HG02678 (cell line): Measurements from ENCODE around the gene PBX1.
"Not testable (repeated sequence)": the region's sequence is repeated elsewhere in the genome, so short reads cannot be mapped to it uniquely, and the experiment has no call there.

Experiments used
- ATAC-seq: cut with Tn5 transposase; IDR thresholded peaks from one replicate; pipeline ENCODE4 v1.9.1; 2021; ENCODE audit warnings: mild to moderate bottlenecking, moderate library complexity; ENCODE audit not compliant: unreplicated experiment

PBX1 gene

DNA sequence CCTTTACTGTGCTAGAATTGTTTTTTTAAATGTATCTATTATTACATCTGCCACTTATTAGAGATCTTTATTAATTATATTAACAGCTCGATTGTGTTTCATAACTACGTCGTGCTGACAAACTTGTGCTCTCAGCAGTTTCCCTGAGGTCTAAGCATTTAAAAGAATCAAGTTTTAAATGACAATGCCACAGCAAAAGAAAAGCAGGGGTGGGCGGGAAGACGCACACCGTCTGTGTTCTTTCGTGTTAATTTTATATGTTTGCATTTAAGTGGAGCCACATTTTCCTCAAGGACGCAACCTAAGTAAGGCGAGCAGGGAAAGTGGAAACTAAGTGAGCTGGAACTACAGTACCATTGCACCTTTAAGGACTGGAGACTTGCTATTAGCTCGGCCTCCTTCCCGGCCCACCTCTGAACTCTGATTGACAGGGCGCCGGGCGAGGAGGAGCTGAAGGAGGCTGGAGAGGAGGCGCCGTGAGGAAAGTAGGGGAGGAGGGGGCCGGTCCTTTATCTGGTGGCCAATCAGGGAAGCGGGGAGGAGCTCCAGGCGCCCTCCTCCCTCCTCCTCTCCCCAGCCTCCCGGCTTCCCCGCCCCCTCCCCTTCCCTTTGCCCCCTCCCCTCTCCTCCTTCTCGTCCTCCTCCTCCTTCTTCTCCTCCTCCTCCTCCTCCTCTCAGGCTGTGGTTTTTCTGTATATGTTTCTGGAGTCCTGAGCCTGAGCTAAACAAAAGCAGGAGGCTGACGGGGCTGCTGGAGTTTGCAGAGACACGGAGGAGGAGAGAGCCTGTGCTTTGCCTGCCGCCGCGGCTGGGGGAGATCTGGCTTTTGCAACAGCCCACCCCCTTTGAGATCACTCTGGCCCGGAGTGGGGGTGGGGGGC lies at the start of gene PBX1:
Gene PBX1 (plus strand): TSS at position 724 of the 881 bp plus-strand sequence.
- ATAC-seq: peak; percentile 100

DNA sequence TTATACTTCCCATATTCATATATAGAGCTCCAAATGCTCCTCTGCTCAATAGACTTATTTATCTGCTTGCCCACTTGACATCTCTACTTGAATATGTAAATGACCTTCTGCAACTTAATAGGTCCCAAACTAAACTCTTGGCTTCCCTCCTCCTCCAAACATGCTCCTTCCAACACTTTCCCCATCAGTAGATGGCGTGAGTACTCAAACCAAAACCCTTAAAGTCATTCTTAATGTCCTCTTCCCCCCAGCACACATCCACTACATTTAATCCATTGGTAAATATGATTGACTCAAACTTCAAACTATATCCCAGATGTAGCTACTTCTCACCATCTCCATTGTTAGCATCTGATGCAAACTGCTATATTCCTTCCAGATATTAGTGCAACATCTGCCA lies 48.5 kb upstream of the PBX1 start:
- ATAC-seq: no peak

DNA sequence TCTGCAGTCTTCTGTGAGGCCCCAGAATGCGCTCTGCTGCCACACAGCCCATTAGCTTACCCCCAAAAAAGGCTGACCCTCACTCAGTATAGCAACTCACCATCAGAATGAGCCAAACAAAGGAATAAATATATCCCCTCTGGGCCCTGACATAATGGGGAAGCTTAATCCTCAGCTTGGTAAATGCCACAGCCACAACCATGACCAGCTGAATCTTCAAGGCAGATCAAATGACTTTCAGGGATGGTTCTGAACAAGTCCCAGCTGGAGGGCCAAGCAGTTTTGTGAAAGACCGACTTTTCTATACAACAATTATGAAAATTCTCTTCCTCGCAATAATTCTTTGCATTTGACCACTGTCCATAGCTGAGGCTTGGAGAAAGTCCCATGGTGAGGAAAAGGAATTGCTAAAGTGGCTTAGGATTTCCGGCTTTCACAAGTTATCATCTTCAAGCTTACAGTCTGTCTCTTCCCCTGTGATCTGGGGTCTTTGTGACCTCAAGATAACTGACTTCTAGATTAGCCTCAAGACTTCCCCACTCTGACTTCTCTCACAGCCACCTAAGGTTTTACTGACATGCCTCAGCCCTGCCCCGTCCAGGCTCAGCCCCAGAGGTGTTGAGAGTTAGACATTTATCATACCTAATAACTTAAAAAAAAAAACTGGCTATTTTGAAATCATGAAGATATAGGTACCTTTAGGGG lies 47.8 kb upstream of the PBX1 start:
- ATAC-seq: no peak

DNA sequence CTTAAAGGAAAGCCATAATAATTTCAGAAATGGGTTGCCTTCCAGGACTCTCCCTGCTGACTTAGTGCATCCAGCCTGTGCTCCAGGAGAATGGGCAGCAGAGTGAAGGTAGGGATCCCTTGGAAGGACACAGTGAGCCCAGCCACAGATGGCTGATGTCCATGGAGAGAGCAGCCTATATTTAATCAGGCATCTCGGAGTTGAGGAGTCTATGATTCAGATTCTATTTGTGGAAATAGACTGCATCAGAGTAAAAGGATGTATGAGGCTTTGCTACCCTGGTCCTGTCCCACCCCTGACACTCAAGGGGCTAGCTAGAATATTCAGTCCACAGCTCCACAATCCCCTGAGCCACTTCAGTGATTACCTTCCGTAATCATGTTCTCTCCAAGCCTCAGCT lies 43.8 kb upstream of the PBX1 start:
- ATAC-seq: no peak

DNA sequence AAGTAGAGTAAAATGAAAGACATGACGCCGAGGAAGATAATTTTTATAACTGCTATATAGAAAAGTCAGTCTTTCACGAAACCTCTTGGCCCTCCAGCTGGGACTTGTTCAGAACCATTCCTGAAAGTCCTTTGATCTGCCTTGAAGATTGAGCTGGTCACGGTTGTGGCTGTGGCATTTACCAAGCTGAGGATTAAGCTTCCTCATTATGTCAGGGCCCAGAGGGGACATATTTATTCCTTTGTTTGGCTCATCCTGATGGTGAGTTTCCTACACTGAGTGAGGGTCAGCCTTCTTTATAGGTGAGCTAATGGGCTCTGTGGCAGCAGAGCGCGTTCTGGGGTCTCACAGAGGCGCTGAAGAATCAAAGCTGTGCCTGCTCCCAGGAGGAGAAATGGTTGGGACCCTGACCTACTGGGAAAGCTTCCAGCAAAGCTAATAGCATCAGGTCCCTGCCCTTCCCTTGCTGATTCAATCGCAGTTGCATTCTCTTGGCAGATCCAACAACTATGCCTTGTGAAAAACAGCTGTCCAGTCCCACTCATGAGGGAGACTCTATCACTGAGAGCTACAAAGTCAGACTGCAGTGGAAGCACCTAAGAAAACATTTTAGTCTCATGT lies 43.2 kb upstream of the PBX1 start:
- ATAC-seq: no peak

DNA sequence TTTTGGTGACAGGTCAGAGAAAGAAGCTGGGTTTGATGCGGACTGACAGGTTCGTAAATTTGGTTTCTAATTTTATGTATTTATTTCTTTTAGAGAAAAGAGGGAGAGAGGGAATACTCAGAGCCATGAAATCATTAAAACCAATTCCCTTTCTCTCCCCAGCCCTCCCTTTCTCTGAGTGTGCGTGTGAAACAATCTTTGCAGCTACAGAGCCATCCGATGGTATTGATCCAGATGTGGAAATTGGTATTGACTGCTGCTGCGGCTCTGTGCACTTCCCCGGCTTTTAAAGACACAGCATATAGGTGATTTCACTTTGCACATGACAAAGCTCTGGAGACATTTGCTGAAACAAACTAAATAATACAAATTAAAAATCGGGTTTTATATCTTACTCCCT lies 42.4 kb upstream of the PBX1 start:
- no peak for ATAC-seq

DNA sequence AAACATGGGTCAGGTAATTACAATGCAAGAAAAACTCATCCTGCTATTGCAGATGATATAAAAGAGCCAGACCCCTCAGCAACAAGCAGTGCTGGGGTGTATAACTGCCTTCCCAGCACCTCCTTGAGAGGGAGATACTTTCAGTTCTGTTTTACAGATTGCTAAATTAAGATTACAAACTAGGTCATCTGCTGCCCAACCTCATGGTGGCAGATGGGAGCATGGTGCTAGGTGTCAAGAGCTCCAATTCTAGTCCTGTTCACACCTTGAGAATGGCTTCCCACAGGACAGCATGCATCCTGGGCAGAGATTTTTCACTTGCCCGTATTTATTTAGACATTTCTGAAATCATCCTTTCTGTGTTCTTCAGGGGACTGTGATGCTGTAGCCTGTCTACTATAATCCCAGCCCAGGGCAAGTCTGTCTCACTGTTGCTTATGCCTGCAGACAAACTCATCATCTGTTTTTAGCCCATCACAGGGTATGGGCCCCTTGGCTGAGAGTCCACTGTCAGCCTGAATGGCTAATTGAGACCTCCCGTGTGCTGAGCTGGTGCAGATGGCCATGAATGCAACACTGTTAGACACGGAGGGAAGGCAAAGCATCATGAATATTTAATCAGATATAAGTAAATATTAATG lies 40.2 kb upstream of the PBX1 start:
- ATAC-seq: no peak

DNA sequence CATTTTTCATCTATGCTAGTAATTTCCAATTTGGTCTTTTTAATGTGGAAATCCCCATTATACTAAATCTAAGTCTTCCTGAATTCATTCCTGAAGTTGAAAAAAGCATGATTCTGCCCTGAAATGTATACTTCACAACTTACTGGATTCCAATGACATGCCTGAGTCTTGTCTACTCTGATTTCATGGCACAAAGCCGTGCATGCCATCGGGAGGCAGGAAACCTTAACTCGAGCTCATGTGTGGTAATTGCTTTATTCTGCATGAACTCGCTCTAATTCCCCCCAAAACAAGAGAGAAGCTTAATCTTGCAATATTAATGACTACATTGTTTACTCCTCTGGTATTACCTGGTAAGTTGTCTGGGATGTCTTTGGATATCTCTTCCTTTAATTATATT lies 39.6 kb upstream of the PBX1 start:
- no peak for ATAC-seq

DNA sequence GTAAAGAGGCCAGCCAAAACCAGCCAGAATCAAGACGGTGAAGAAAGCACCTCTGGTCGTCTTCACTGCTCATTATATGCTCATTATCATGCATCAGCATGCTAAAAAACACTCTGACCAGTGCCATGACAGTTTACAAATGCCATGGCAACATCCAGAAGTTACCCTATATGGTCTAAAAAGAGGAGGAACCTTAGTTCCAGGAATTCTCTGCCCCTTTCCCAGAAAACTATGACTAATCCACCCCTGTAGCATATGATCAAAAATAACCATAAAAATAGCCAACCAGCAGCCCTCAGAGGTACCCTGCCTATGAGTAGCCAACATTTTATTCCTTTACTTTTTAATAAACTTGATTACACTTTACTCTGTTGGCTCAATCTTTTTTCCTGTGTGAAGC lies 34.2 kb upstream of the PBX1 start:
- ATAC-seq: no peak

DNA sequence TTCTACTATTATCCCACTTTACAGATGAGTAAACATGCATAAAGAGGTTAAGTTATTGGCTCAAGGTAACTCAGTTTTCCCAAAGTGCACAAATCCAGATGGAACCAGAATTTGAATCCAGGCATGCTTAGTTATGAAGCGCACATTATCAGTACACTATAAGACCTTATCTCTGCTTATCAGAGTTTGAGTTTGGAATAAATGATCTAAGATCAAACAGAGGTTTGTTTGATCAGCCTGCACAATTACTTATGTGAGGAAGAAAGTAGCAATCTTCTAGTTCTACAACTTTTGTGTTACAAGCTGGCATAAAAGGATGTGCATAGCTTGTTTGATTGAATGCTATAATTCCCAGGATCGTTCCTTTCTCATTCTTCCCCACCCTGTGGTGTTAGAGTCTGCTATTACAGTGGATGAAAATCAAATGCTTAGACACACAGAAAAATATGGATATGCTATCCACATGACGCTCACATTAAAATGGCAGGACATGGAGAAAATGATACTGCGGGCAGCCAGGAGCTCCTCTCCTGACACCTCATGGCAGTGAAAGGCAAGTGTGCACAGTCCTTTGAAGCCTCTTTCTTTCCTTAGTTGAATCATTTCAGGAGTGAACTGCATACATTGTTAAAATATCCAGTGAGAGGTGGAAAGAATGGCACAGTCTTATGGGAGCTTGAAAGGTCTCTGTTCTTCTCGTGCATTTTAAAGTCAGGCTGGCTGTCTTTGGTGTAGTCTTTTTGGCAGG lies 23.9 kb upstream of the PBX1 start:
- no peak for ATAC-seq

DNA sequence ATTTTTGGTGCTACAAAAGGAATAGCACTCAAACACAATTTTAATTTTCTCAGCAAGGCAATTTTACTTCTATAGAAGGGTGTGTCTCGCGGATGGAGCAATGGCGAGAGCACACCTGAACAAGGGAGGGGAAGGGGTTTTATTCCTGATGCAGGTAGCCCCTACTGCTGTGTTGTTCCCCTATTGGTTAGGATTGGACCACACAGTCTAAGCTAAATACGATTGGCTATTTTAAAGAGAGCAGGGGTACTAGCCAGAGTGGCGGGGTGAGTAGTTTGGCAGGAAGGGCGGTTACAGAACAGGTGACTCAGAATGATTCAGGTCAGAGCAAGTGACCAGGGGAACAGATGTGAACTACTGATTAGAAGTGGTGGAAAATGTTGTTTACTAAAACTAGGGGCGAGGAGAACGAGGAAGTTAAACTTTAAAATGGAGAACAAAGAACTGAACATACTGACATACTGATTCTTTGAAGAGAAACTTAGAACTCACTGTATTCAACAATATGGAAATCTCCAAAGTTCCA lies 6.5 kb upstream of the PBX1 start:
- ATAC-seq: not testable (repeated sequence)

DNA sequence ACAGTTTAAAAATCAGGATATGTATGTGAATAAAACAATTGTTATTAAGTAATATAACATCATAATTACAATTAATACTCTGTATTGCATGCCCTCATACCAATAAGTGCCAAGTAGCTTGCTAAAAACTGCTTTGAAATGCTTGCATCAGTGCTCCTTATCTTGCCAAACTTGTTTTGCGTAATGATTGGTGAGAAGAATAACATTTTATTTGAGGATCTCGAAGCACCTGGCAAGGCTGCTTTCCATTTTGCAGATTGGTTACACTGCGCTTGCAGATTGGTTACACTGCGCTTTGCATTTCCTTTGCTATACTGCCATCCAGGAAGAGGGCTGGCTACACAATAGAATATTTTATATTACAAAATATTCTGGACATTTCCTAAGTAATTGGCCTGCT lies 1.7 kb upstream of the PBX1 start:
- no peak for ATAC-seq

DNA sequence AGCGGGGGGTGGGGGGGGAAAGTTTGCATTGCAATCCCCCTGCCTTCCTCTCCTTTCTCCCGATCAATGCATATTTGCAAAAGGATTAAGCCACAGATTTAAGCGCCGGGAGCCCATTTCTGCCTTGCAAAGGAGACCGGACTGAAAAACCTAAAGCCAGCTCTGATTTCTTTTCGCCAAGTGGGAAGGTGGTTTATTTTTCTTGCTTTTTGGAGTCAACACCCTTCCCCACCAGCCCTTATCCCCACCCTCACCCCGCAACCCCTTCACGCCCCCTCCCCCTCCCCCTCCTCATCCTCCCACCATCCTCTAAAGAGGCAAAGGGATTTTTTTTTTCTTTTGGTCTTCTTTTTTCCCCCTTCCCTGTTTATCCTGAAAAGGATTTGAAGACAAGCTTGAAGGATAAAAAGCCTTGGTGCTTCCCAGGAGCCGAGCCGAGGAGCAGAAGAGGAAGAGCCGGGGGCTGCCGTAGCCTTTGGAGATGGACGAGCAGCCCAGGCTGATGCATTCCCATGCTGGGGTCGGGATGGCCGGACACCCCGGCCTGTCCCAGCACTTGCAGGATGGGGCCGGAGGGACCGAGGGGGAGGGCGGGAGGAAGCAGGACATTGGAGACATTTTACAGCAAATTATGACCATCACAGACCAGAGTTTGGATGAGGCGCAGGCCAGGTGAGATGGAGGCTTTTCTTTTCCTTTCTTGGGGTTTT lies 513 bp downstream of the PBX1 start:
- ATAC-seq: no peak

DNA sequence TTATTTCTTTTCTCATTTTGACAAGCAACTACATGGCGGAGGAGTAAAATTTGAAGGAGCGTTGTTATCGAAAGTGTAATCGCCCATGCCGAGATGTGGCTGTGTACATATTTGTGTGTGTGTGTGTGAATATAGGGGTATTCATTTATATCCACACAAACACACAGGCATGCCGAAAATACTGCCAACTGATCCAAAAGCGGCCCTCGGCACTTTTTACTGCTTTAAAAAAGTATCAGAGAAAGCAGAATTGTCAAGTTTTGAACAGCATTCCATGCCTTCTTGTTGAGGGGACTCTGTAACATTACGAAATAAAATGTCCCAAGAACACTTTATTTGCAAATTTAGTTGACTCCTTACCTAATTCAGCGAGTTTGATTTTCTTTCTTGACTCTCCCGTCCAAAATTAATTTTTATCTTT lies 1.1 kb downstream of the PBX1 start:
- no peak for ATAC-seq

DNA sequence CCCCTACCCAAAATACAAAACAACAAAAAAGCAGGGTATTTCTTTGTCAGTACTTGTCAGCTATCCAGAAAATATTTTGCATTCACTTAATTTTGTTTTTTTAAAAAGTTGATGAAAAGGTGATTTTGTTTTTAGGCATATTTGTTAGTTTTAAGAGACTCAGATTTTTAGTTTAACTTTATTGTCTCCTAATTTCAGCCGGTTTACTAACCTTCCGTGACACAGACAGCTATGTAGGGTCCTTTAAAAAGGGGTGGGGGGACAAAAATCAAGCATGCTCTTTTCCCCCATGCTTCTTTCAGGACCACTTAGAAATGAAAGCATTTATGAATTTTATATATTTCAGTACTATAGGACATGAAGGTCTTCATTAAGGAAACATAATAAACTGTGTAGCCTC lies 1.6 kb downstream of the PBX1 start:
- ATAC-seq: no peak

DNA sequence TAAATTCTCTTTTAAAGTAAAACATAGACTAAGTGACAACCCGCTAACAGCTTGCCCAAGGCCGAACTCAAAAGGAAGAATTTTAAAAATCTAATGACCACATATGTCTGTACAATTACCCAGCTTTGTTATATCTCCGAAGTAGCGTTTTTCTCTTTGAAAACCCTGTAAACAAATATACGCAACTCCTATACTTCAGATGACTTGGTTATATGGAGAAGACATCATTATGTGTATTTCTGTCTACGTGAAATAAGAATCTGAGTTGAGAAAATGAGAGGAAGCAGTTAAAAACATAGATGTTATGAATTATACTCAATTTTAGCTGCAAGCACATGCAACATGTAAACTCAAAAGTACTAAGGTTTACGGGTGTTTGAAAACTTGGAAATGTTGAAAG lies 2.0 kb downstream of the PBX1 start:
- no peak for ATAC-seq

DNA sequence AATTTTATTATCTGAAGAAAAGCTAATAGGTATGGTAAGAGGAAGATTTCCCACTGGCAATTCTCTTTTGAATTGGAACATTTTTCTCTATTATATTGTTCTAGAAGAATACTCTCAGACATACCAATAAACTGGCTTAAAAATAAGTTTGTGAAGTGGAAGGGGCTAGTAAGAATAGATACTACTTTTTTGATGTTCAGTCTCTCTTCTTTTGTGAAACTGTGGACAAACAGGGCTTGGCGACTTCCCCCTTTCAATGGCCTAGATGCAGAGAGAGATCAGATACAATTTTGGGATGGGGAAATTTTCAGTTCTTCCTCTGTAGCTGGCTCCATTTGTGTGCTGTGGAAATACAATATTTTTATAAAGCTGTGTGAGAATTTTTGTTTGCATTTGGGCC lies 2.5 kb downstream of the PBX1 start:
- ATAC-seq: no peak

DNA sequence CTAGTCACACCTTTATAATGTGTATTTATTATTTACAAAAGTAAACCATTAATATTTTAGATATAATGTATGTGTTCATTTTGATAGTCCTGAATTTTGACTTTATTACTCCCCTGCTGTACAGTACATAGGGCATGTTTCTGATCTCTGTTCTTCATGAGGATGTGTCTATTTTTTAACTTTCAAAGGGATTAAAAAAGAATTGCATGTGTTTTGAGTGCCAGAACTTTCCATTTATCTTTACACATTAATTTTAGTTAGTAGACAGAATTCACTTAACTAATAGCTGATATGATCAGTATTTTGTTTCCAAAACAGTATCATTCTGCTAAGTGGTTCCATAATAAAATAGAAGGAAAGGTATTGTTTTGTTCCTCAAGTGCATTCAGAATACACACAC lies 3.1 kb downstream of the PBX1 start:
- no peak for ATAC-seq

DNA sequence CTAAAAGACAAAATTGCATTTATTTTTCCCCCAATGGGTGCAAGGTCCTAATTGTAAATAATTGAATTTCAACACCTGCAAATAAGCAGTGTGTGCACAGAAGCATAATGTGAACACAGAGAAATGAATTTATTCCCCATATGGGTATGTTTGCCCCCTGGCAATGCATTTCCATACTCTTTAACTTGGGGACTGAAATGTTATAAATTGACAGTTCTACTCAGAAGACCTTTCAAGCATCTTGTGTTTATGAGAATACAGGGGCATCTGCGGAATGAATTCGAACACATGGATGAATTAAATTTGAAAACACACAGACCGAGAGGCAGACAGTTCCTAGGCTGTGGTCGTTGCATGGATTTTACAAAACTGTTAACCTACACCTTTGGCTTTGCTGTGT lies 3.5 kb downstream of the PBX1 start:
- ATAC-seq: no peak

DNA sequence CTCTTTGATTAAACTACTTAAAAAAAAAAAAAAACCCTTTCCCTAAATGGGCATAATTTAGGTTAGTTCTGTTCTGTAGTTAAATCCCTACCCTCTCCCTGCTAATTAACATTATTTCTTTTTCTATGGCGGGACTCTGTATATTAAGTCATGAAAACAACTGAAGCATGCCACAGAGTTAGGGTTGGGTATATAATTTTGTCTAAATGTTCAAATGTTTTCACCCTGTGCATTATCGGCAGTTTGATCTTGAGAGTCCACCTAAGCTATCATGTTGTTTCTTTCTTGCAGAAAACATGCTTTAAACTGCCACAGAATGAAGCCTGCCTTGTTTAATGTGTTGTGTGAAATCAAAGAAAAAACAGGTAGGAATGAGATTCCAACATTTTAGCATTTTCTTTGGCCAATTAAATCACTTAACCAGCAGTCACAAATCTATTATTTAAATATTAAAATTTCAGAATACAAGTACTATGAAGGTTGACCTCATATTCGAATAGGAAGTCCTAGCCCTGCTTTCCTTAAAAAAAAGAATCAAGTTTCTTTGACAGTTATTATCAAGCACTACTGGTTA lies 4.0 kb downstream of the PBX1 start:
- no peak for ATAC-seq
